ENCODE measurements around the gene GPSM1.
"Not testable (repeated sequence)": the region's sequence is repeated elsewhere in the genome, so short reads cannot be mapped to it uniquely, and the experiment has no call there.

The GPSM1 gene

GRCh38 chr9:136343121-136343883 is 16.0 kb downstream of the GPSM1 start:
- DNase-seq (ENCODE audit: extremely low read depth in 1 of 2, low read depth in 1 of 2): no peak

- no peak for DNase-seq (ENCODE audit: extremely low read depth in 1 of 2, low read depth in 1 of 2)
These were observed 16.5 kb downstream of the GPSM1 start for GRCh38 chr9:136343884-136344269.

- DNase-seq (ENCODE audit: extremely low read depth in 1 of 2, low read depth in 1 of 2): no peak
These were observed 17.4 kb downstream of the GPSM1 start for GRCh38 chr9:136344544-136345280.

GRCh38 chr9:136345281-136346156 is 18.2 kb downstream of the GPSM1 start:
- DNase-seq (ENCODE audit: extremely low read depth in 1 of 2, low read depth in 1 of 2): no peak

GRCh38 chr9:136346157-136346481 is 18.8 kb downstream of the GPSM1 start:
- DNase-seq (ENCODE audit: extremely low read depth in 1 of 2, low read depth in 1 of 2): no peak

- DNase-seq (ENCODE audit: extremely low read depth in 1 of 2, low read depth in 1 of 2): no peak
These were observed 19.7 kb downstream of the GPSM1 start for GRCh38 chr9:136346927-136347465.

- DNase-seq (ENCODE audit: extremely low read depth in 1 of 2, low read depth in 1 of 2): no peak
These were observed 20.3 kb downstream of the GPSM1 start for GRCh38 chr9:136347472-136348256.

GRCh38 chr9:136348691-136349090 is 21.4 kb downstream of the GPSM1 start:
- DNase-seq (ENCODE audit: extremely low read depth in 1 of 2, low read depth in 1 of 2): no peak

GRCh38 chr9:136349546-136349945 is 22.2 kb downstream of the GPSM1 start:
- no peak for DNase-seq (ENCODE audit: extremely low read depth in 1 of 2, low read depth in 1 of 2)

- DNase-seq (ENCODE audit: extremely low read depth in 1 of 2, low read depth in 1 of 2): no peak
These were observed 24.0 kb downstream of the GPSM1 start for GRCh38 chr9:136351252-136351800.

- DNase-seq (ENCODE audit: extremely low read depth in 1 of 2, low read depth in 1 of 2): not testable (repeated sequence)
These were observed 24.5 kb downstream of the GPSM1 start for GRCh38 chr9:136351868-136352267.

GRCh38 chr9:136352682-136353081 is 25.3 kb downstream of the GPSM1 start:
- DNase-seq (ENCODE audit: extremely low read depth in 1 of 2, low read depth in 1 of 2): no peak

- no peak for DNase-seq (ENCODE audit: extremely low read depth in 1 of 2, low read depth in 1 of 2)
These were observed 25.7 kb downstream of the GPSM1 start for GRCh38 chr9:136353088-136353487.

GRCh38 chr9:136353757-136354488 is 26.6 kb downstream of the GPSM1 start:
- no peak for DNase-seq (ENCODE audit: extremely low read depth in 1 of 2, low read depth in 1 of 2)

GRCh38 chr9:136354592-136355085 is 27.3 kb downstream of the GPSM1 start:
- DNase-seq (ENCODE audit: extremely low read depth in 1 of 2, low read depth in 1 of 2): no peak

GRCh38 chr9:136355616-136356557 is 28.5 kb downstream of the GPSM1 start:
- DNase-seq (ENCODE audit: extremely low read depth in 1 of 2, low read depth in 1 of 2): no peak

- no peak for DNase-seq (ENCODE audit: extremely low read depth in 1 of 2, low read depth in 1 of 2)
These were observed 29.9 kb downstream of the GPSM1 start for GRCh38 chr9:136357202-136357725.

- DNase-seq (ENCODE audit: extremely low read depth in 1 of 2, low read depth in 1 of 2): no peak
These were observed 30.7 kb downstream of the GPSM1 start for GRCh38 chr9:136358016-136358415.

All from stimulated activated CD8-positive, alpha-beta memory T cell treated with anti-CD3 and anti-CD28 coated beads, Interleukin-7, amount 100 ng/mL, for 48 hours (primary cell).